GM19099 (cell line): ENCODE measurements around the gene RGS5.

ENCODE experiments used
- POLR2A ChIP-seq: IDR thresholded peaks from 3 replicates; pipeline ENCODE4 v1.6.1; 2011; ENCODE audit warnings: low read depth; ENCODE audit not compliant: insufficient read length; ENCODE audit errors: extremely low read depth

RGS5 gene

GRCh38 chr1:163191301-163191700 lies 11.4 kb downstream of the RGS5 start:
- no peak for TF ChIP-seq POLR2A

- no peak for TF ChIP-seq POLR2A
These were observed 13.8 kb downstream of the RGS5 start for GRCh38 chr1:163188947-163189346.

GRCh38 chr1:163187849-163188248 lies 14.9 kb downstream of the RGS5 start:
- TF ChIP-seq POLR2A: no peak

GRCh38 chr1:163186862-163187261 lies 15.9 kb downstream of the RGS5 start:
- no peak for TF ChIP-seq POLR2A

GRCh38 chr1:163182330-163182949 lies 20.3 kb downstream of the RGS5 start:
- TF ChIP-seq POLR2A: no peak

- no peak for TF ChIP-seq POLR2A
These were observed 24.1 kb downstream of the RGS5 start for GRCh38 chr1:163178628-163179027.

GRCh38 chr1:163176797-163177196 lies 25.9 kb downstream of the RGS5 start:
- TF ChIP-seq POLR2A: no peak

- TF ChIP-seq POLR2A: no peak
These were observed 27.9 kb downstream of the RGS5 start for GRCh38 chr1:163174524-163175437.

- TF ChIP-seq POLR2A: no peak
These were observed 29.6 kb downstream of the RGS5 start for GRCh38 chr1:163173121-163173520.

GRCh38 chr1:163172596-163172995 lies 30.1 kb downstream of the RGS5 start:
- TF ChIP-seq POLR2A: no peak

GRCh38 chr1:163171826-163172225 lies 30.9 kb downstream of the RGS5 start:
- no peak for TF ChIP-seq POLR2A

- no peak for TF ChIP-seq POLR2A
These were observed 31.6 kb downstream of the RGS5 start for GRCh38 chr1:163170975-163171676.

- no peak for TF ChIP-seq POLR2A
These were observed 32.4 kb downstream of the RGS5 start for GRCh38 chr1:163170331-163170730.

- TF ChIP-seq POLR2A: no peak
These were observed 33.2 kb downstream of the RGS5 start for GRCh38 chr1:163169553-163169952.

GRCh38 chr1:163168053-163168452 lies 34.7 kb downstream of the RGS5 start:
- no peak for TF ChIP-seq POLR2A

GRCh38 chr1:163166886-163167555 lies 35.7 kb downstream of the RGS5 start:
- no peak for TF ChIP-seq POLR2A

- no peak for TF ChIP-seq POLR2A
These were observed 37.6 kb downstream of the RGS5 start for GRCh38 chr1:163165119-163165518.
